Stimulated activated naive CD8-positive, alpha-beta T cell treated with anti-CD3 and anti-CD28 coated beads, Interleukin-15, amount 100 ng/mL, for 72 hours (primary cell): ENCODE results near the gene IFT122.
"Not testable (repeated sequence)": the region's sequence is repeated elsewhere in the genome, so short reads cannot be mapped to it uniquely, and the experiment has no call there.

Source experiments
- ATAC-seq: fragments of 150-1000 bp; cut with Tn5 transposase; 2 replicates; pipeline ENCODE4 v1.10.0; 2021; ENCODE audit warnings: mild to moderate bottlenecking, moderate library complexity
- DNase-seq, 2 donors: peaks; one replicate each; pipeline ENCODE4 v3.0.0; 2021 to 2022
- H3K27ac Mint-ChIP-seq, 2 donors: one replicate each; pipeline ENCODE4 v1.8.0; 2022; ENCODE audit warnings: mild to moderate bottlenecking in 2 of 2, mixed read lengths in 2 of 2, moderate library complexity in 2 of 2
- H3K27me3 Mint-ChIP-seq: one replicate; pipeline ENCODE4 v1.8.0; 2022; ENCODE audit warnings: mixed read lengths
- H3K4me1 Mint-ChIP-seq: one replicate; pipeline ENCODE4 v1.8.0; 2022; ENCODE audit warnings: mild to moderate bottlenecking, mixed read lengths
- H3K4me3 Mint-ChIP-seq, 2 donors: one replicate each; pipeline ENCODE4 v1.8.0; 2022; ENCODE audit warnings: mild to moderate bottlenecking in 2 of 2, mixed read lengths in 2 of 2, moderate library complexity in 1 of 2
- H3K9me3 Mint-ChIP-seq, 2 donors: one replicate each; pipeline ENCODE4 v1.8.0; 2022; ENCODE audit warnings: mixed read lengths in 2 of 2

IFT122 gene

DNA sequence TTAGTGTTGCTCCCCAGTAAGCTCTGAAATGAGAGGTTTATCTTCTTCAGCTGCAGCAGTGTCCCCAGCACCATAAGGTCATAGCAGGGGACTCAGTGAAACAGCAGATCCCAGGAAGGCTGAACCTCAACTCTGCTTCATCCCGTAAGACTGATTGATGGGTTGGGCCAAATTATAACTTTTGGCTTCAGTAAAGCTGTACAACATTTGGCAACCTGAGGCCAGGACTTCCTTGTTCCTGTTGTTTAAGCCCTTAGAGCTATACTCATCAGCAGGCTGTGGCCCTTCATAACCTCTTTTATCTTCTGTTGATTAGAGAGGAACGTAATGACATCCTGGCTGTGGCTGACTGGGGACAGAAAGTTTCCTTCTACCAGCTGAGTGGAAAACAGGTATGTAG lies 29.0 kb downstream of the IFT122 start:
- no peak overlapping the region for H3K4me3 Mint-ChIP-seq

DNA sequence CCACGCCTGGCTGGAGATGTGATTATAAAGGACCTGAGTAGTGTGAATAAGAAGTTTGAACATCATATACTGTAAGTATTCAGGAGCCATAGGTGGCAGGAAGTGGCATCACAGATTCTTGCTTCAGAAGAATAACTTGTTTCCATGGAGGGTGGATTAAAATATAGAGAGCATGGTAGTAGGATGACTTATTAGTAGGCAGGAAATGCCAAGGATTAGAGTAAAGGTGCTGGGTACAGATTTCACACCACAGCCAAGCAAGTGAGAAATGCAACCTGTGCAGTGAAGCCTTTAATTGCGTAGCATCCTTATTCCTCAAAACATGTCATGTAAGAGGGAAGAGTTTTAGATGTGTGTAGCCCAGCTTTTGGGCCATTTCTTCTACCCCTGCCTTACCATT lies 30.8 kb downstream of the IFT122 start:
- ATAC-seq (no peak), DNase-seq (no peak)
- Mint-ChIP-seq H3K4me3 (no peak overlapping the region), H3K9me3 (no peaks in the 10 kb centered on the region), H3K4me1 (no peaks in the 10 kb centered on the region), H3K27ac (no peak overlapping the region), H3K27me3 (no peaks in the 10 kb centered on the region)

More for the DNA sequence above, 29.0 kb downstream of the IFT122 start:
- no peaks in the 10 kb centered on the region for H3K4me1 Mint-ChIP-seq
- ATAC-seq = no peak
- H3K27me3 Mint-ChIP-seq = no peaks in the 10 kb centered on the region
- no peak overlapping the region for H3K27ac Mint-ChIP-seq
- DNase-seq = no peak
- no peaks in the 10 kb centered on the region for H3K9me3 Mint-ChIP-seq

DNA sequence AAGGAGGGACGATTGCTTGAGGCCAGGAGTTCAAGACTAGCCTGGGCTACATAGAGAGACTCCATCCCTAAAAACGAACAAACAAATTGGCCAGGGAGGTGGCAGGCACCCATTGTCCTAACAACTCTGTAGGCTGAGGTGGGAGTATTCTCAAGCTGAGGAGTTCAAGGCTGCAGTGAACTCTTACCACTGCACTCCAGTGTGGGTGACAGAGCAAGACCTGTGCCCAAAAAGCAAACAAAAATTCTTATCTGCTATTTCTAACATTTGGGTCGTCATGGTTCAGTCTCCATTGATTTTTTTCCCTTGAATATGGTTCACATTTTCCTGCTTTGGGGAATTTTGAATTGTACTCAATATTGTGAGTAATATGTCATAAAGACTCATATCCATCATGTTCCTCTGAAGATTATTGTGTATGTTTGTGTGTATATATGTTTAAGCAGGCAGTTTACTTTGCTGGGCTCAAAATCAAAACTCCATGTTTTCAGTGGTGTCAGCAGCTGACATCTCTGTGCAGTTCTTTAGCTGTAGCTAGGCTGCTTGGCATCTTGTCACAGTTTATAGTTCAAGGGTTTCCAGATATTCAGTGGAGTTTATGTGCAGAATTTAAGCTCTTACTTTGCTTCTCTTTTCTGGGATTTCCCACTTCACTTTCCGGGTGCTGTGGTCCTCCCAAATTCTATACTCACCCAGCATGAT lies 33.2 kb downstream of the IFT122 start:
- H3K4me1 Mint-ChIP-seq = no peaks in the 10 kb centered on the region
- DNase-seq = no peak
- H3K27me3 Mint-ChIP-seq = no peaks in the 10 kb centered on the region
- no peak overlapping the region for H3K27ac Mint-ChIP-seq
- ATAC-seq = no peak
- H3K4me3 Mint-ChIP-seq = no peak overlapping the region
- H3K9me3 Mint-ChIP-seq = no peaks in the 10 kb centered on the region

DNA sequence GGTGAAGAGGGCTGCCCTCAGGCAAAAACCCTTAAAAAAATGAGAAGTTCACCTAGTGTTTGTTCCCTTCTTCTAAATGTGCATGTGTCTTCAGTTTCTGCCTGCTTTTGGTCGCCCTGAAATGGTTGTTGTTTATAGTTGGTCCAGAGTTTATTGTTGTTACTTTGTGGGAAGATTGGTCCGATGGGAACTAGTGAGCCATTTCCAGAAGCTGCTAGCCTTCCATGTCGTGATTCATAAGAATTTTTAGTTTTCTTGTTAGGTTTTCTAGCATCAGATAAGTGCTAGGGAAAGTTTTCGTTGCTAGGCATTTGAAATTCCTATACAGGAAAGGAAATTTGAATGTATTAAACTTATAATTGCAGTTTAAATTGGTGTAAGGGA lies 33.7 kb downstream of the IFT122 start:
- H3K9me3 Mint-ChIP-seq = no peaks in the 10 kb centered on the region
- no peaks in the 10 kb centered on the region for H3K4me1 Mint-ChIP-seq
- DNase-seq (no peak), ATAC-seq (no peak)
- H3K4me3 Mint-ChIP-seq = no peak overlapping the region
- H3K27me3 Mint-ChIP-seq = no peaks in the 10 kb centered on the region
- H3K27ac Mint-ChIP-seq = no peak overlapping the region

DNA sequence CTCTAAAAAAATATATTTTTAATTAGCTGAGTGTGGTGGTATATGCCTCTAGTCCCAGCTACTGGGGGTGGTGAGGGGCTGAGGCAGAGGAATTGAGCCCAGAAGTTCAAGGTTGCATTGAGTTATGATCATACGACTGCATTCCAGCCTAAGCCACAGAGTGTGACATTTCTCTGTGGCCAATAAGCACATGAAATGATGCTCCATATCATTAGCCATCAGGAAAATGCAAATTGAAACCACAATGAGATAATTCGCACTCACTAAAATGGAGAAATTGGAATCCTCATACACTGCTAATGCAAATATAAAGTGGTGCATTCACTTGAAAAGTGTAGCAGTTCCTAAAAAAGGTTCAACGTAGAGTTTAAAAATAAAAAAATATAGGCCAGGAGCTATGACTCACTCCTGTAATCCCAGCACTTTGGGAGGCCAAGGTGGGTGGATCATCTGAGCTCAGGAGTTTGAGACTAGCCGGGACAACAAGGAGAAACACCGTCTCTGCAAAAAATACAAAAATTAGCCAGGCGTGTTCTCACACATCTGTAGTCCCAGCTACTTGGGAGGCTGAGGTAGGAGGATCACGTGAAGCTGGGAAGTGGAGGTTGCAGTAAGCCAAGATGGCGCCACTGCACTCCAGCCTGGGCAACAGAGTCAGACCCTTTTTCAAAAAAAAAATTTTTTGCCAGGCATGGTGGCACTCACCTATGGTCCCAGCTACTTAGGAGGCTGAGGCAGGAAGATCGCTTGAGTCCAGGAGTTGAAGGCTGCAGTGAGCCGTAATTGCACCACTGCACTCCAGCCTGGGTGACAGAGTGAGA lies 35.2 kb downstream of the IFT122 start:
- Mint-ChIP-seq H3K4me3 (no peak overlapping the region), H3K27me3 (no peaks in the 10 kb centered on the region), H3K27ac (no peak overlapping the region), H3K4me1 (no peaks in the 10 kb centered on the region), H3K9me3 (no peaks in the 10 kb centered on the region)
- ATAC-seq (no peak), DNase-seq (no peak)

DNA sequence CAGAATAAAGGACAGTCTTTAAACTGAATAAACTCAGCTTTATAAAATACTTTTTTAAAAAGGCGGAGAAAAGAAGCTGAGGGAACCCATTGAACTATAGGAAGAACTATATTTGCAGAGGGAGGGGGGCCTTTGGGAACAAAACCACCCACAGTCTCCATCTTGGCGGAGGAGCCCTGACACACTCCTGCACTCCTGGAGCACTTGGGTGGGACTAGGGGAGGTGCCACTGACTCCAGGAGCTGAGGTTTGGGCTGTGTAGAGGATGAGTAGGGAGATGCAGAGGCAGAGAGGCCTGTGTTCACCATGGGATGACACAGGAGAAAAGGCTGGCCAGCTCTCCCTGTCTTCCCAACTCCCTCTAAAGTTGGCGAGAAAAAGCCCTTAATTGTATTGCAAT lies 35.8 kb downstream of the IFT122 start:
- ATAC-seq (no peak), DNase-seq (no peak)
- Mint-ChIP-seq H3K27me3 (no peaks in the 10 kb centered on the region), H3K4me3 (no peak overlapping the region), H3K9me3 (no peaks in the 10 kb centered on the region), H3K27ac (no peak overlapping the region), H3K4me1 (no peaks in the 10 kb centered on the region)

DNA sequence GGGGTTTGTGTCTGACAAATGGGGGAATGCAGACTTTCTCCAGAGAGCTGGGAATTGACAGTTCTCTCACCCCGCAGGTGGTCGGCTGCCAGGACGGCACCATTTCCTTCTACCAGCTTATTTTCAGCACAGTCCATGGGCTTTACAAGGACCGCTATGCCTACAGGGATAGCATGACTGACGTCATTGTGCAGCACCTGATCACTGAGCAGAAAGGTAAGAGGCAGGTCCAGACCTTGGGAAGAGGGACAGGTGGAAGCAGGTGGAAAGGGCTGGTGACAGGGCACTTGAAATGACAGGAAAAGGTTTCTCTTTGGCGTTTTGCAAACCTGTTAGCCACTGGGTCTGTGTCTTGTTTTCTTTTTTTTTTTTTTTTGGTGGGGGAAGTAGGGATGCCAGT lies 36.6 kb downstream of the IFT122 start:
- ATAC-seq = no peak

DNA sequence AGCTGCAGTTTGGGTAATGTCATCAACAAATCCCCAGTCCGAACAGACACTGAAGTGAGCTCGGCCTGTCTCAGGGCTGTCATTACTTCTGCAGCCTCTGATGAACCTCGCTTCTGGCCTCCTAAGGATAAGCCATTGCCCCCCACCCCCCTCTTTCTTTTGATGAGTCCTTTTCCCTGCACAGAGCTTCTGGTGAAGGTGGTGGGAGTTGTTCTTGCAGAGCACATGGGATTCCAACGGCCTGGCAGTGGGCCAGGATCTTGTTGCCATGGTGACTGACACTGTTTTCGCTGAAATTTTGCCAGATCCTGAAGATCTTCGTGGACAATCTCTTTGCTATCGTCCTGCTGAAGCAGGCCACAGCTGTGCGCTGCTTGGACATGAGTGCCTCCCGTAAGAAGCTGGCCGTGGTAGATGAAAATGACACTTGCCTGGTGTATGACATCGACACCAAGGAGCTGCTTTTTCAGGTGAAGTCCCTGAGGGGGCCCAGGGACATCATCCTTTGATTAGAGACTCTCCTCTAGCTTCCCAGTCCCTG lies 41.3 kb downstream of the IFT122 start:
- not testable (repeated sequence) for H3K27ac Mint-ChIP-seq, H3K9me3 Mint-ChIP-seq, H3K27me3 Mint-ChIP-seq, H3K4me3 Mint-ChIP-seq, DNase-seq, ATAC-seq
- H3K4me1 Mint-ChIP-seq = peaks cover 16% of the 10 kb centered on the region

More for the DNA sequence above, 36.6 kb downstream of the IFT122 start:
- no peaks in the 10 kb centered on the region for H3K27me3 Mint-ChIP-seq
- H3K4me1 Mint-ChIP-seq = peaks cover 6% of the 10 kb centered on the region
- no peak overlapping the region for H3K27ac Mint-ChIP-seq
- no peak overlapping the region for H3K4me3 Mint-ChIP-seq
- no peak for DNase-seq
- no peaks in the 10 kb centered on the region for H3K9me3 Mint-ChIP-seq

DNA sequence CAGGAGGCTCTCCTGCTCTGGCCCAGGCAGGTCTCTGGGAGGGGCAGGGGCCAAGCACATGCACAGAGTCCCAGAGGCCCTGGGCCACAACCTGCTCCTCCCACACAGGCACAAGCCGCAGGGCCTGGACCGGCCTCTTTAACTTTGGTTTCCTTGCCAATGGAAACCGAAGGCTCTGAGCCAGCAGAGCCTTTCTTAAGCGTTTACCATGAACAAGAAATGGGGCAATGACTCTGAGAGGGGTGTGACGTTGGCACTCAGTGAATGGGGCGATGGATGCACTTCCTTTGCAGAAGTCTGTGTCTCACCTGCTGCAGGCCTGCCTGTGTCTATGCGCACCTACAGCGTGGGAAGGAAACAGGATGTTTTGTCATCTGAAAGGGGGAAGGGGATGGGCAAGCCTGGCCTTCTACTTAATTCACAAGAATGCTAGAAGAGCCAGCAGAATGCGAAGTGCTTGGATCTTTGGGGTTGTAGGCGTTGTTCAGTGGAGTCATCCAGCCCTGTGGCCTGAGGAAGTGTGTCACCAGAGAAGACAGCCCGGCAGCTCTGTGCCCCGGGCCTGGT lies 41.8 kb downstream of the IFT122 start:
- H3K9me3 Mint-ChIP-seq = no peaks in the 10 kb centered on the region
- no peak for DNase-seq
- H3K27me3 Mint-ChIP-seq = no peaks in the 10 kb centered on the region
- no peak overlapping the region for H3K4me3 Mint-ChIP-seq
- H3K4me1 Mint-ChIP-seq = peaks cover 16% of the 10 kb centered on the region
- peak; percentile 66 for ATAC-seq
- peak overlapping the region; percentile 28 to 90 for H3K27ac Mint-ChIP-seq

DNA sequence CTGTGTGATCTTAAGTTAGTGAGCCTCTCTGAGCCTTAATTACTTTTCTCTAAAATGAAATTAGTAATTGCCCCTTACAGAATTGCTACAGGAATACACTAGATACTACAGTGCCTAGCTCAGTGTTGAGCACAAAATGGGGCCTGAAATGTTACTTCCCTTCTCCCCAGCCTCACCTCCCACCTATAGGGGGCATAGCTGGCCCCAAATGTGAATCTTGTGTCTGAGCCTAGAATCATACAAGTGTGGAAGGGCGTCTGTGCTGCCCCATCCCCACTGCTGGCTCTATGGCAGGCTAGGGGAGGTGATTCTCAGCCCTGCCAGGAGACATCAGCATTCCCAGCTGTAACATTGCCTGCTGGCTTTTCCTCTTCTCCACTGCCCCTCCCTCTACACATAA lies 42.7 kb downstream of the IFT122 start:
- no peaks in the 10 kb centered on the region for H3K9me3 Mint-ChIP-seq
- H3K4me1 Mint-ChIP-seq = peaks cover 16% of the 10 kb centered on the region
- H3K27me3 Mint-ChIP-seq = no peaks in the 10 kb centered on the region
- no peak overlapping the region for H3K4me3 Mint-ChIP-seq
- DNase-seq (no peak), ATAC-seq (no peak)
- H3K27ac Mint-ChIP-seq = no peak overlapping the region

DNA sequence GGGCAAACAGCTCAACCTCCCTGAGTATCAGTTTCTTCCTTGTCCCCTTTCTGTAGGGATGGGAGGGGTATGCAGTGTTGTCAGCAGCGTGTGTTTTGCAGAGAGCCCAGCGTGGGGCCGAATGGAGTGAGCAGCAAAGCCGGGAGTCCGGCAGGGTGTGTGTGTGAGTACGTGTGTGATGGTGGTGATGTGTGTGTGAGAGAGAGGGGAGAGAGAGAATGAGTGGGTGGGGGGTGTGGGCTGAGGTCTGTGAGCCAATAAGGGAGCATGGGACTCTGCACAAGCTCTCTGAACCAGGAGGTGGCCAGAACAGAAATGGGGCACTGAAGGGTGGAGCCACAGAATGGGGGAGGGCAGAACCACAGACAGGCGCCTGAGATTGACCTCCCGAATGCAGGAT lies 43.8 kb downstream of the IFT122 start:
- Mint-ChIP-seq H3K27me3 (no peaks in the 10 kb centered on the region), H3K4me3 (no peak overlapping the region), H3K9me3 (no peaks in the 10 kb centered on the region), H3K4me1 (peaks cover 16% of the 10 kb centered on the region), H3K27ac (no peak overlapping the region)
- DNase-seq = no peak
- no peak for ATAC-seq

DNA sequence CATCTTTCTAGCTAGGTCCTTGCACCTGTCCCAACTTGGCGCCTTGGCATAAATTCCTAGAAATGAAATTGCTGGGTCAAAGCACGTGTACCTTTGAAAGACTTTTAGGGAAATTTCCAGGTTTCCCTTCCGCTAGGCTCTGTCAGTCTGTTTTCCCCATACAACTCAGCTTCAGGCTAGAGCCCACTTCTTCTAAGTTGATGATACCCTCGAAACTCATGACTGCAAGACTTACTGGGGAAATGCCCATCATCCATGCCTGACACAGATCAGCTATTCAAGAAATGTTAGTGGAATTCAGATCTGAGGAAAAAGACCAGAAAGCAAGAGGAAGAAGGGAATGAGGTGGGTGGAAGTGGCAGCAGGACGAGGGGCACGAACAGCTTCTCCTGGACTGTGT lies 45.1 kb downstream of the IFT122 start:
- not testable (repeated sequence) for DNase-seq, H3K27me3 Mint-ChIP-seq, H3K4me3 Mint-ChIP-seq, H3K9me3 Mint-ChIP-seq, H3K27ac Mint-ChIP-seq, ATAC-seq
- peaks cover 16% of the 10 kb centered on the region for H3K4me1 Mint-ChIP-seq

DNA sequence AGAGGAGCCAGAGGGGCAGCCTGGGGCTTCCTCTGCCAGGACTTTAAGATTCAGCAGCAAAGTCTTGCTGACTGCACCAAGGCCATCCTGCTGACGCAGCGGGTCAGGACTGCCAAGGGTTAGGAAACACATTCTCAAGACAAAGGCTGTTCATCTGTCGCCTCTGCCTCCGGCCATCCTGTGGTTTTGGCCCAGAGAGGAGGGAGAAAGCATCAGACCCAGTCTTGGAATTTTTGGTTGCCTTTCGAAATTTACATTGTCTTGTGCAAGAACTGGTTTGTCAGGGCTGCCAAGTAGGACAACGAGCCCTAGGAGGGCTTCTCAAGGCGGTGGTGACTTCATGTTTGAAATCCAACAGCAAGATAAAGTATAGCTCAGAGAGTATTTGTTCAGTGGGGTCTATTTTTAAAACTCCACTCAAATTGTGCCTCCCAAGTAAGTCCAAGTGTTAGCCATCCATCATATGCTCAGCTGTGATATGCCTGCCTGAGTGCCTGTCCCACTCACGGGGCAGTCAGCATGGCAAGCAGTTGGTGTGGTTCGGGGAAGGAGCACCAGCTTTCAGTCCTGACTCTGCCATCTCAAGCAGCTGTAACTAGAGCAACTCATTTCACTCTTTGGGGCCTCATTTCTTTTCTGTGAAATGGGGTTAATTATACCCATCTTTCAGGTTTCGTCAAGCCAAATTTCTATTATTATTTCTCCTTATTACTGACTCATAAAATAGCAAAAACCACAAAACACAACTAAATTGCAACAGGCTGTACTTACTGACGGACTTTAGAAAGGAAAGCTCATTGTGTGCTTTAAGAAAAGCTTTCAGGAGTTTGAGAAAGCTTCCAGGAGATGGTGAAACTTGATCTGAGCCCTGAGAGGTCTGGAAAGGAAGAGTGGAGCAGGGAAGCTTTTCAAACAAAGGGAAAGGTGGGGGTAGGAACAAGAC lies 46.0 kb downstream of the IFT122 start:
- no peaks in the 10 kb centered on the region for H3K27me3 Mint-ChIP-seq
- no peak overlapping the region for H3K27ac Mint-ChIP-seq
- DNase-seq (no peak), ATAC-seq (no peak)
- no peaks in the 10 kb centered on the region for H3K9me3 Mint-ChIP-seq
- H3K4me1 Mint-ChIP-seq = peaks cover 15% of the 10 kb centered on the region
- no peak overlapping the region for H3K4me3 Mint-ChIP-seq

DNA sequence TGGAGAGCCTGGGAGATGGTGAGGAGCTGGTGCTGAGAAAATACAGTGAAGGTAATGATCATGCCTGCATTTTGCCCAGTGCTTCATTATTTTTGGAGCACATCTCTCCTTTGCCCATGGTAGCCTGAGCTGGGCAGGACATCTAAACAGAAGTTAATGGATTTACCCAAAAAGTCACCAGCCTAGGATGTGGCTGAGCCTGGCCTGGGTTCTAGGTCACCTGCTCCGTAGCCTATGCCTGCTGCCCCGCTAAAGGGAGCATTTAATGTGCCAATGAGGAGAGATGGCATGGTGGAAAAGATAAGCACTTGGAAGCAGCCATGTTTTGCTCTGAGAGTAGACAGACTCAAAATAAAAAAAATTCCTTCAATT lies 46.6 kb downstream of the IFT122 start:
- DNase-seq (no peak), ATAC-seq (no peak)
- no peaks in the 10 kb centered on the region for H3K9me3 Mint-ChIP-seq
- peaks cover 9% of the 10 kb centered on the region for H3K4me1 Mint-ChIP-seq
- no peak overlapping the region for H3K4me3 Mint-ChIP-seq
- no peaks in the 10 kb centered on the region for H3K27me3 Mint-ChIP-seq
- H3K27ac Mint-ChIP-seq = no peak overlapping the region

DNA sequence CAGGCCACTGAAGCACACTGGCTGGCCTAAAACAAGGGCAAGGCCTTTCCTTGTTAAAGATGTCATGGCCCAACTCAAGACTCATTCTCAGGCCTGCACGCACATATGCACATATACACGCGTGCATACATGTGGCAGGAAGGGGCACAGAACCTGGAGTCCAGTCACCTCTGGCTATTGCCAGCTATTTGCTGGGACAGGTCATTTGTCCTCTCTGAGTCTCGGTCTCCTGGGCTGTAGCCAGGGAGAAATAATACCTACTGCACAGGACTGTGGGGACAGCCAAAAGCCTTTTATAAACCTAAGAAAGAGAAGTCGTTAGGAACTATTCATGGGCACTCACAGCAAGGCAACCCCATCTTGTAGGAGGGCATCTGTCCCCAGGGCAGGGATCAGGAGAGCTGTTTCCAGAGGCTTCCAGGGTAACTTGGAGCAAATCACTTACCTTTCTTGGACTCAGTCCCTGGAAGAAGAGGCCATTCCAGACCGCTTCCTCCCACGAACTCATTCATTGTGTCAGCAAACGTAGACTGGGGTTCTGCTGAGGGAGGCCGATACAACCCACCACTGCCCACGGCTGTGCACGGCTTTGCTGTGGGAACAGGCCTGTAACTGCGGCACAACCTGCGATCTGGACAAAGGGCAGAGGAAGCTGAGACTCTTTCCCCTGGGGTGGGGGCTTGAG lies 47.3 kb downstream of the IFT122 start:
- Mint-ChIP-seq H3K4me1 (peaks cover 2% of the 10 kb centered on the region), H3K4me3 (no peak overlapping the region), H3K27me3 (no peaks in the 10 kb centered on the region), H3K27ac (no peak overlapping the region), H3K9me3 (no peaks in the 10 kb centered on the region)
- ATAC-seq = no peak
- DNase-seq = no peak
